Panc1 (cell line): Measurements from ENCODE around the gene FBXL3.

Experiments used
- CTCF ChIP-seq: fragments of 450-650 bp; IDR thresholded peaks from 2 replicates; pipeline ENCODE4 v1.5.1; 2017; ENCODE audit warnings: mild to moderate bottlenecking
- POLR2AphosphoS5 ChIP-seq: IDR thresholded peaks from 2 replicates; pipeline ENCODE4 v1.6.1; 2012; ENCODE audit warnings: mild to moderate bottlenecking, low read depth, low read length, moderate library complexity
- REST ChIP-seq, 2 experiments: IDR thresholded peaks; 2 replicates each; pipeline ENCODE4 v1.6.1; 2011 to 2012; ENCODE audit warnings: low read depth in 2 of 2, control low read depth in 1 of 2, low read length in 1 of 2, mild to moderate bottlenecking in 1 of 2, moderate library complexity in 1 of 2; ENCODE audit not compliant: insufficient read depth in 1 of 2
- SIN3A ChIP-seq: IDR thresholded peaks from 2 replicates; pipeline ENCODE4 v1.6.1; 2012; ENCODE audit warnings: low read depth, mild to moderate bottlenecking, low read length, moderate library complexity, borderline replicate concordance; ENCODE audit not compliant: insufficient read depth

GRCh38 chr13:77034881-77035280, 7.9 kb upstream of the FBXL3 start:
- no peak for TF ChIP-seq CTCF
- no peak for TF ChIP-seq POLR2AphosphoS5
- no peak for TF ChIP-seq REST (IDR thresholded peaks at IDR 0.05; ENCODE audit: insufficient read depth in 1 of 2, low read depth in 2 of 2, low read length in 1 of 2)
- no peak for TF ChIP-seq SIN3A
